Measurements from ENCODE around the gene OR2L3. TPM values are rescaled to one million over a fixed set of nuclear protein-coding genes. Genes with fewer than 3 reads are reported as not detected.

Gene OR2L3, protein sequence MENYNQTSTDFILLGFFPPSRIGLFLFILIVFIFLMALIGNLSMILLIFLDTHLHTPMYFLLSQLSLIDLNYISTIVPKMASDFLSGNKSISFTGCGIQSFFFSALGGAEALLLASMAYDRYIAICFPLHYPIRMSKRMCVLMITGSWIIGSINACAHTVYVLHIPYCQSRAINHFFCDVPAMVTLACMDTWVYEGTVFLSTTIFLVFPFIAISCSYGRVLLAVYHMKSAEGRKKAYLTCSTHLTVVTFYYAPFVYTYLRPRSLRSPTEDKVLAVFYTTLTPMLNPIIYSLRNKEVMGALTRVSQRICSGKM
- total RNA-seq: not detected in 2 replicates

DNA sequence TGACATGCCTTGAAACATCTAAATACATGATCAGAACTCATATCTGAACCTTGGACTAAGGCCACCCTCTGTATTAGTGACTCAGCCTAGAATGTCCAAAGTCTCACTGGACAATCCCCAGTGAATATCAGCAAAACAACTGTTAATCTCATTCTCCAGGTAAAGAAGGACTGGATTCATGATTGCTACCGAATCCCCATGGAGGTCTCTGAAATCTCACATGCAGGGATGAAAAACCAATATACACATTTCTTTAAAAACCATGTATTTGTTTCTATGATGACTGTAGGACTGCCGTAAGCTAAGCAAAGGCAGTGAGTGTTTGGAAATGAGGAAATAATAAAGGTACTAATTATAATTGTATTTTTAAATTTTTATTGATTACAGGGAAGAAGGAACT is at the start of gene OR2L3:
Gene OR2L3 (plus strand): TSS at position 301 of the 400 bp plus-strand sequence. CDS start 13,846 bp downstream, outside the sequence.

GRCh38 chr1:248013229-248013710 is 33.4 kb upstream of the OR2L3 start, which contains the start of gene OR2L5:
OR2L5 (plus strand) TSS chr1:248013660; CDS start chr1:248021948, 8,288 bp downstream.

GRCh38 chr1:248029770-248030169 is 16.9 kb upstream of the OR2L3 start, which contains the start of gene OR2L2:
OR2L2 (plus strand) TSS chr1:248030070; CDS start chr1:248038268, 8,198 bp downstream.

DNA sequence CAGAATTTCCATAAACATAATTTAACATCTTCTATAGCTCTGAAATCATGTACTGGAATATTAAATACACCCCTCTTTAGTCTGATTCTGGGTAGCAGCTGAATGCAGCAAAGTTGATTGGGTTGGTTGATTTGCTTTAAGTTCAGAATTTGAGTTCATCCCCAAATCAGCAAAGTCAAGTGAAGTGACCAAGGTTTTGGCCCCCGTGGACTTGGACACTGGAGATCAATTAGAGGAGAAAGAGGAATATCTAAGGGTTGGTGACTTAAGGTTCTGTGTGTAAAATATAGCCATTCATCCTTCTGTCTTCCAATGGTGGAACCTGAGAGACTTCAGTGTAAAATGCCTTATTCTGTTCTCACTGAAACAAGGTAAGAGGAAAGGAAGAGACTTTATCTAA is 48.2 kb downstream of the OR2L3 start, which contains the start of gene OR2L13:
Gene OR2L13 (plus strand): TSS at position 301 of the 400 bp plus-strand sequence. CDS start 4,192 bp downstream, outside the sequence.

Small RNAs within 50 kb of the gene (small RNA-seq; reads per million reads assigned to genes)
- gene RF00019: not detected

Other genes with a start within 250 kb of the OR2L3 start
- not detected in 2 replicates for gene OR14A16, start 222.7 kb upstream of the OR2L3 start, total RNA-seq
- not detected in 2 replicates for gene OR11L1, start 204.9 kb upstream of the OR2L3 start, total RNA-seq
- gene TRIM58, start 189.6 kb upstream of the OR2L3 start, total RNA-seq: 3.1 and 18.8 TPM in 2 replicates
- 1.6 and 6.2 TPM in 2 replicates for gene OR2W3, start 151.2 kb upstream of the OR2L3 start, total RNA-seq
- gene OR2T8, start 126.6 kb upstream of the OR2L3 start, total RNA-seq: 0.98 TPM in 1 of 2 replicates, not detected in the other
- gene OR2AJ1, start 121.9 kb upstream of the OR2L3 start, total RNA-seq: under 0.01 and 0.11 TPM in 2 replicates
- gene OR2L8, start 98.0 kb upstream of the OR2L3 start, total RNA-seq: 0.39 TPM in 1 of 2 replicates, not detected in the other
- not detected in 2 replicates for gene OR2AK2, start 81.6 kb upstream of the OR2L3 start, total RNA-seq
- 0.11 TPM in 1 of 2 replicates, not detected in the other for gene OR2L5, start 33.2 kb upstream of the OR2L3 start, total RNA-seq
- gene OR2L2, start 16.8 kb upstream of the OR2L3 start, total RNA-seq: not detected in 2 replicates
- not detected in 2 replicates for gene OR2L13, start 48.3 kb downstream of the OR2L3 start, total RNA-seq
- gene OR2M5, start 98.3 kb downstream of the OR2L3 start, total RNA-seq: not detected in 2 replicates
- not detected in 2 replicates for gene OR2M2, start 128.0 kb downstream of the OR2L3 start, total RNA-seq
- not detected in 2 replicates for gene OR2M3, start 150.4 kb downstream of the OR2L3 start, total RNA-seq
- gene OR2M4, start 184.6 kb downstream of the OR2L3 start, total RNA-seq: not detected in 2 replicates
- under 0.01 and 0.54 TPM in 2 replicates for gene OR2T33, start 231.1 kb downstream of the OR2L3 start, total RNA-seq